Activated naive CD4-positive, alpha-beta T cell (primary cell): Measurements from ENCODE around the gene CEP55.

Source experiments
- DNase-seq, 4 experiments: peaks; one replicate each; lab custom pipeline; 2025; lab: John Stamatoyannopoulos, UW

CEP55 gene

DNA sequence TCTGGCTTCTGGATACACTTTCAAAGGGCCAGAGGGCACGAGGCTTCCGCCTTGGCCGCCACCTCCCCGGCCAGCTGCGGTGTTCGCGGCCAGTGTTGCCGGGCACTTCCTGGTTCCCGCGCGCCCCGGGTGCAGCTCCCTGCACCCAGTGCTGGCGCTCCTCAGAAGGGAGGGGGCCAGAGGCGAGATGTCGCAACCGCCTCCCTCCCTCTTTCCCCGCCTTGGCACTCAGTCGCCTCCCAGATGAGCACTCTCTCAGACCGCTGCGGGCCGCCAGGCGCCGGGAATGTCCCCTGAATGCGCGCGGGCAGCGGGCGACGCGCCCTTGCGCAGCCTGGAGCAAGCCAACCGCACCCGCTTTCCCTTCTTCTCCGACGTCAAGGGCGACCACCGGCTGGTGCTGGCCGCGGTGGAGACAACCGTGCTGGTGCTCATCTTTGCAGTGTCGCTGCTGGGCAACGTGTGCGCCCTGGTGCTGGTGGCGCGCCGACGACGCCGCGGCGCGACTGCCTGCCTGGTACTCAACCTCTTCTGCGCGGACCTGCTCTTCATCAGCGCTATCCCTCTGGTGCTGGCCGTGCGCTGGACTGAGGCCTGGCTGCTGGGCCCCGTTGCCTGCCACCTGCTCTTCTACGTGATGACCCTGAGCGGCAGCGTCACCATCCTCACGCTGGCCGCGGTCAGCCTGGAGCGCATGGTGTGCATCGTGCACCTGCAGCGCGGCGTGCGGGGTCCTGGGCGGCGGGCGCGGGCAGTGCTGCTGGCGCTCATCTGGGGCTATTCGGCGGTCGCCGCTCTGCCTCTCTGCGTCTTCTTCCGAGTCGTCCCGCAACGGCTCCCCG lies 70.2 kb downstream of the CEP55 start, which contains the start of gene FFAR4:
TSS of gene FFAR4 (plus strand) at position 231 of the 842 bp plus-strand sequence. CDS start at position 287, 56 bp downstream.
- DNase-seq, result no peak

DNA sequence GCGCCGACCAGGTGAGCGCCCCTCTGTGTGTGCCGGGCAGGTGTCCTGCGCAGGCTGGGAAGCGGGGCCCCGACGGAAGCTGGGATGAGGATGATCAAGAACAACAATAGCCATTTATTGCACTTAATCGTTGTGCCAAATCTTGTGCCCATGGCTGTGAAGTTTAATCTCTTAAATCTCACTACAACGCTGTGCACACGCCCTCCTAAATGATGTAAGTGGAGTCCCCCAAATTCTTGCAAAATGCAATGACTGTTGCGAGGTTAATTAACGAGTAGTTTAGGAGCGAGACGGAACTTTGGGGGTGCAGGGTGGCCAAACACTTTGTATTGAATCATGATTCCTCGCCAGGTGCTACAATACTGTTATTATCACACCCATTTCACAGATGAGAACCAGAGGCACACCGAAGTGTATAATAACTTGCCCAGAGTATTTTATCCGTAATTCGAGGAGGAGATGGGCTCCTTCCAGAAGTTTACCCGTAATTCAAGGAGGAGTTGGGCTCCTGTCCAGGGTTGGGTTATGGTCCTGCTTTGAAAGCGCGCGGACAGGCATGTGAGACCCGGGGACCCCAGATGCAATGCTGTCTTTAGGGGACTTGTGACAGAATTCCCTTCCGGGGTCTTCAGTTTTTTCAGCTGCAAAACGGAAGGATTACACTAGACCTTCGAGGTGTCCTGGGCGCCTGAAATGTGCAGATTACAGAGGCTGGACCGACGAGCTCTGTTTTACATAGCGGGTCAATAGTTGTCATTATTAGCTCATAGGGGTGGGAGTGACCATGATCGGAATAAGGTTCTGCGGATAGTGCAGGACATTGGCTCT lies 71.1 kb downstream of the CEP55 start:
- no peak for DNase-seq

DNA sequence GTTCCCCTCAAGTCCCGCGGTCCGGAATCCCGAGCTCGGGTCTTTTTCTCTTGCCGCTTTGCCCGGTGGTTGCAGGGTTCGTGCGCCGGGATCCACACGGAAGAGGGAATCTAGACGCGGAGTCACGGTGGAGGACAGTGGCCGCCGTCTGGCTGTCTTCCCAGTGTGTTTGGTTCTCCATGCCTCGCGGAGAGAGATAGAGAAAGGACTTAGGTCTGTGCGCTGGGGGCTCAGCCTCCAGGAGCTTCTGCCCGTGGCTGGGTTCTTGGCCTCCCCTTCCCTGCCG lies 71.6 kb downstream of the CEP55 start:
- DNase-seq, result no peak

DNA sequence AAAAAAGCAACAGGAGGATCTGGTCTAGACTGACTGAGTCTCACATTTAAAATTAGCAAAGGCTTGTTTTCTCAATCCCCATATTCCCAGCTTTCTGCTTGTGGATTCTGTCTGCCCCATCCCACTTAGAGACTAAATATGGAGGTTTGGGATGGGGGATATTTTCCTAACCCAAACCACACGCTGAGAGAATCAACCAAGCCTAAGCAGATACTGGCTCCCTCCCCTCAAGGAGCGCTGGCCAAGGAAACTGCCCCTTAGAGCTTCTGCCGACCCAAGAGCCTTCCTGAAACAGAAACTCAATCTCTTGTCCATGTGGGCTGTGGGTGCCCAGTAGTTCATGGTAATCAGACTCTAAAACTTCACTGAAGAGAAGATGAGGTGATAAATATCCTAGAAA lies 74.0 kb downstream of the CEP55 start:
- DNase-seq, result no peak

DNA sequence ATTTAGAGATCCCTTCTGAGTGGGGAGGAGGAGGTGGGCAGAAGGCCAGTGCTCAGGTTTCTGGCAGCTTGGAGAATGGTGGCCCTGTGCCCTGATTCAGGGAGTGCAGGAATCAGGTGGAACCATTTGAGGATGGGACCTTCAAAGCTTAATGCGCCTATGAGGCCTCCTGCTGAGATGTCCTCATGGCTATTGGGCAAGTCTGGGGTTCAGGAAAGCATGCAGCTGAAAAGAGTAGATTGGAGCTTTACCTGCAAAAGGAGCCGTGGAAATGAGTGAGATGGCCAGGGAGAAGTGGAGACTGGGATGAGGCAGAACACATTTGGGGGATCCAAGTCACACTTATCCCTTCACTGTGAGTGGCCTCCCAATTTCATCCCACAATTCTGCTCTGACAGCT lies 76.2 kb downstream of the CEP55 start:
- DNase-seq, result no peak

DNA sequence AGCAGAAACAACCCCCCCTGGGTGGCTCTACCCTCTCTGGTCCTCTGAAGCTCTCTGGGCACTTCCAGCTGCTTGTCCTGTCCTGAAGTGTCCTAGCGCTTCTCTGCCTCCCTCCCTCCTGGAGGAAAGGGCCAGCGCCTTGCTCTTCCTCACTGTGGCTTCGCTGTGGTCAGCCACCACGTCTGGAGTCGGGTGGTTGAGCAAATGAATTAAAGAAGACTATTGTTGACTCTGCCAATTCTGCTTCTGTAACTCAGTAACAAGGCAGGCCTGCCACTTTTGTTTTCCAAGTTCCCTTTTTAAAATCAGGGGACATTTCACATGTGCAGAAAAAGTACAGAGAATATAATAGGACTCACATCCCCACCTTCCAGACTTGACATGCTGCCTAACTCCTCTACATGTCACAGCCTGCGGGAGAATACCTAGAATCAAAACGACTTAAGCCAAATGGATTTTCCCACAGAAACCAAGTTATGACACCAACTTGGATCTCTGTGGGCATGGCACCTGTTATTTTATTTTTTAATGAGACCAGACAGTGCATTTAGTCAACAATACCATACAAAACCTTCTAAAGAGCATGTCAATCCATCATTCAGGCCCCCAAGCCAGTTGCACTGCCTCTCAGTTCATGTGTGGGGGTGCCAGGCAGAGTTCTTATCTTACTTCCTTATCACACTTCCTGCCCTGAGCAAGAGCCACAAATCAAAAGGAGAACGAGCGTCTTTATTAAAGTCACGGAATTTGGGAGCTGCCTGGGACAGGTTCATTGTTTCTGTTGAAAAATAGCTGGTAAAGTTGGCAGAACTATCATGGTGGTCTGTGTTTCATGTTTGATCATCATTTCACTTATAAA lies 76.9 kb downstream of the CEP55 start:
- DNase-seq, result no peak

DNA sequence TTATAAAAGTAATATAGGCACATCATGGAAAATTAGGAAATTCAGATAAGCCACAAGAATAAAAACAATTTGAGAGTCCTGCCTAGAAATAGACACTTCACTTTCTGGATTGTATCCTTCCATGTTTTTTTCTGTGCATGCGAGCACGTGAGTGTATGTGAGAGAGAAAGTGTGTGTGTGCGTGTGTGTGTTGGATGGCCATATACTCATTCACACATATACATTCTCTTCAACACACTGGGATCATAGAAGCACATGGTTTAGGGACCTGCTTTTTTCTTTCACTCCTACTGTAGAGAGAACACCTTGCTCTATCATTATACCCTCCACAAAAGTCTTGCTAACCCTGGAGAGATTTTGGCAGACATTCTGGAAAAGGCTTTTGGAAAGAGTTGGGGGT lies 77.5 kb downstream of the CEP55 start:
- no peak for DNase-seq

DNA sequence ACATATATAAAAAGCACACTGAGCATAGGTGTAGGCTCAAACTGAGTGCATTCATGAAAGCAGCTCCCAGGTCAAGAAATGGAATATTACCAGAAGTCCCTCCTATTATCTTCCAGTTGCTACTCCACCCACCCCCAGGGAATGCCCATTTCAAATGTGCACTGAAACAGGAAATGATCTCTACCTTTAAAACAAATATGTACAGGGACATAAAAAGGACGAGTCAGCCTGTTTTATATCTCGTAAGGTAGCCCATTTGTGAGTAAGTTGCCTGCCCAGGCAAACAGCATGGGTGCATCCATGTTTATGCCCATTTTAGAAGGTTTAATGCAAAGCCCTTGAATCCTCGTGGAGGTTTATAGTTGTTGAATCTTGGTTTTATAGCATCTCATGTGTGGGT lies 80.5 kb downstream of the CEP55 start:
- no peak for DNase-seq

DNA sequence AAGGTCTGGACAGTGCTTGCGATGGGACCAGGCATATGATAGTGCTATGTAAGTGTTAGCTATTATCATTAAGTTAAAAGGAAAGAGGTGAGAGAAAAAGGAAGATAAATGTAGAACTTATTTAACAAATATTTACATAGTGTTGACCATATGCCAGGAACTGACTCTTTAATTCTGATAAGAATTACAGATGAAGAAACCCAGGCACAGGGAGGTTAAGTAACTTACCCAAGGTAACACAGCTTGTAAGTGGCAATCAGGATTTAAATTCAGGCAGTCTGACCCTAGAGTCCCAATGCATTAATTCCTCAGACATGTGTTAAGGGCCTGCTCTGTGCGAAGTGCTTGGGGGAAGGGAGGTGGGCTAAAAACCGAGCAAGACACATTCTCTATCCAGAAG lies 81.2 kb downstream of the CEP55 start:
- DNase-seq, result no peak
